NCI-H2196 treated with DMSO at 0.1 percent for 48 hours (cell line): ENCODE data around the gene SNX27.
"Not testable (repeated sequence)": the region's sequence is repeated elsewhere in the genome, so short reads cannot be mapped to it uniquely, and the experiment has no call there.

ENCODE experiments used
- DNase-seq: peaks from one replicate; lab custom pipeline; 2025; ENCODE audit not compliant: unreplicated experiment; lab: John Stamatoyannopoulos, UW

Gene SNX27

DNA sequence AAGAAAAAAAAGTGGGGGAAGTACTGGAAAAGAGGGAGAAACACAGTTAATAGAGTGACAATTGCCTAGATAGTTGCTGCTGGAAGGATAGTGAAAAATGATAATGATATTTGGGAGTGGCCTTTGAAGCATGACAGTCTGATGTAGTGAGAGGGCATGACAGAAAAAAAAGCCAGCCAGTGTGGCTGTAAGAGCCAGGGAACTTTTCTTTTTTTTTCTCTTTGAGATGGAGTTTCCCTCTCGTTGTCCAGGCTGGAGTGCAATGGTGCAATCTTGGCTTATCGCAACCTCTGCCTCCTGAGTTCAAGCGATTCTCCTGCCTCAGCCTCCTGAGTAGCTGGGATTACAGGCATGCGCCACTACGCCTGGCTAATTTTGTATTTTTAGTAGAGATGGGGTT lies 9.3 kb upstream of the SNX27 start:
- not testable (repeated sequence) for DNase-seq

DNA sequence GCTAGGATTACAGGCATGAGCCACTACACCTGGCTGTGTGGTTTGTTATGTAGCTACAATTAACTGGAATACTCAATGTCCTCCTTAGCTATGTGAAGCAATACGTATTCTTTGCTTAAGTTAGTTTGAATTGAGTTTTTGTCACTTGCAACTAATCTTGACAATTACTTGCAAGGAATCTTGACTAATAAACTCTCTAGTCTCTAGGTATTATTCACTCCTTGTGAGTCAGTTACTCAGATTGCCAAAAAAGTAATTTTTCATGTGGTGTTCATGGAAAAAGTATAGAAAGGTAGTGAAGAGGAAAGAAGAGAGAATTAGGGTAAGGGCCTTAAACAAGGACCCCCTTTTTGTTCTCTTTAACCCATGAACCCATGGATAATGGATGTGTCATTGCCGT lies 7.6 kb upstream of the SNX27 start:
- no peak for DNase-seq

DNA sequence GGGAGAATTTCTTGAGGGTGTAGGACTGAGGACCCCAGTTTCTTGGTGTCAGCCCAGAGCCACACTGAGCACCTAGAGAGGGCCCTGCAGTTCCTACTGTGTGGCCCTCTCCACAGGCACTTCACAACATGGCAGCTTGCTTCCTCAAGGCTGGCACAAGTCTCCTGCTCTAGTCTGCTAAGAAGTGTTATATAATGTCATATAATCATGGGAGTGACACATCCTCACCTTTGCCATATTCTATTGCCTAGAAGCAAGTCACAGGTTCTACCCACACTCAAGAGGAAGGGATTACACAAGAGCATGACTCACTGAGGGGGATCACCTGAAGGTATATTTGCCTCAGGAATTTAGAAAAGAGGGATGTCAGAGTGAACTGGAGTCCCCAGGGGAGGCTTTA lies 5.5 kb upstream of the SNX27 start:
- no peak for DNase-seq

DNA sequence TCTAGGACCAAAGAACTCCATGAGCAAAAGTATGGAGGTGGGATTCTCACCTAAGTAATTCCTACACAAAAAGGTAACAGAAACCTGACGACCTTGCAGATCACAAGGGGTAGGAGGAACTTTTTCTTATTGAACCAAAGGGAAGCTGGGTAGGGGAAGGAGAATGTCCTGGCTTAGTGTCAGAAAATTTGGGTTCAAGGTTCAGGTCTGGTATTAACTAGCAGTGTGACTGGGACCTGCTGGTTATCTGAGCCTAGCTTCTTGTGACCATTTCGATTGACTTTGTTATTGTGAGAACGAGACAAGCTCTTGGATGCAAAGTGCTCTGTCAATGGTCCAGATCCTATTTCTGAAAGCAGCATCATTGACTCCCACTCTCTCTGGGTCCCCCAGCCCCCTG lies 5.0 kb upstream of the SNX27 start:
- no peak for DNase-seq

DNA sequence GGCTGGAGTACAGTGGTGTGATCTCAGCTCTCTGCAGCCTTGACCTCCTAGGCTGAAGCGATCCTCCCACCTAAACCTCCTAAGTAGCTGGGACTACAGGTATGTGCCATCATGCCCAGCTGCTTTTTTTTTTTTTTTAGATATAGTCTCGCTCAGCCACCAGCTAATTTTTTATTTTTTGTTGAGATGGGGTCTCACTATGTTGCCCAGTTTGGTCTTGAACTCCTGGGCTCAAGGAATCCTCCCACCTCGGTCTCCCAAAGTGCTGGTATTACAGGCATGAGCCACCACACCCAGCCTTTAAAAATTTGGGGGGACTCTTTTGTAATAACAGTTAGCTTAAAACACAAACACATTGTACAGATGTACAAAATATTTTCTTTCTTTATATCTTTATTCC lies 1.7 kb upstream of the SNX27 start:
- DNase-seq = no peak

DNA sequence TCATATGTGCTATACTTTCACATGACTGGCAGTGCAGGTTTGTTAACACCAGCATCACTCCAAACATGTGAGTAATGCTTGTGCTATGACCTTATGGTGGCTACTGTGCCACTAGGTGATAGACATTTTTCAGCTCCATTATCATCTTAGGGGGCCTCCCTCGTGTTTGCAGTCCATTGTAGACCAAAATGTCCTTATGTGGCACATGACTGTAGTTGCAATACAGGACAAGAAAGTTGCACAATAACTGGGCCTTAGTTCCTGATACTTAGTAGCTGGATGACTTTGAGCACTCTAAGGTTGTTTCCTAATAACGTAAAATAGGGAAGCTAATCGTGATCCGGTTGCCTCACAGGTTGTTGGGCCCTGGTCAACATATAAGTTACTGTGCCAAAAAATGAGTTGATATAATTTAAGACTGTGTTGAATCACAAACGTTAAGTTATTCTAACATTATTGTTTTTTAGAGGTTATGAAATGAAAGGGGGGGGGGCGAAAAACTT lies 511 bp upstream of the SNX27 start:
- no peak for DNase-seq

DNA sequence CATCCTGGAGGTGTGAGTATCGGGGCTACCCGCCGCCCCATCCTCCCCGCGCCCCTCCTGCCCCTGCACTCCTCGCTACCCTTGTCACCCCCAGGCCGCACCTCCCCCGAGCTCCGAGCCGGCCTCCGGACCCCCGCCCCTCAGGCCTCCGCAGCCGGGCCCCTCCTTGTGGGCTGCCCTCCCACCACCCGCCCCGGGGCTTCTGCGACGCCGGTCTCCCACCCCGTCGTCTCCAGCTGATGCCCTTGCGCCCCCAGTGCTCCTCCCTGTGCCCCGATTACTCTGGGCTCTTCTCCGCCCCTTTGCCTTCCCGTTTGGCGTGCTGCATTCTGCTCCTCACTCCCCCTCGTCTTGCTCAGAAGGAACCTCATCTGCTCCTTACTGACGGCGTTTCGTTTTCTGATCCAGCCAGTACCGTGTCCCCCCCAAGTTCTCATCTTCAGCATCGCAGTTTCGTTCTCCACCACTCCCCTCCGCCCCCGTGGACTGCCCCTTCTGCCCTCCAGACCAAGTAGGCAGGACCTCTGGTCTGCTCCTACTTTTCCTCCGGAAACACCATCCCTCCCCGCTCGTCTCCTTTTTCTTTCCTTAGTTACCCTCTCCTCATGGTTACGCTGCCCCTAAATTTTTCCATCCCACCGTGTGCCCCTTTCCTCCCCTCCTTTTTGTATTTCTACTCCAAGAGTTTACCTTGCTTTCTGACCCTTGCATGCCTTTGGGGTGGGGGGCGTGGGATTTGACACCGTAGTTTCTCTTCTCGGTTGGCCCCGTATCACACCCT lies 841 bp downstream of the SNX27 start:
- no peak for DNase-seq

DNA sequence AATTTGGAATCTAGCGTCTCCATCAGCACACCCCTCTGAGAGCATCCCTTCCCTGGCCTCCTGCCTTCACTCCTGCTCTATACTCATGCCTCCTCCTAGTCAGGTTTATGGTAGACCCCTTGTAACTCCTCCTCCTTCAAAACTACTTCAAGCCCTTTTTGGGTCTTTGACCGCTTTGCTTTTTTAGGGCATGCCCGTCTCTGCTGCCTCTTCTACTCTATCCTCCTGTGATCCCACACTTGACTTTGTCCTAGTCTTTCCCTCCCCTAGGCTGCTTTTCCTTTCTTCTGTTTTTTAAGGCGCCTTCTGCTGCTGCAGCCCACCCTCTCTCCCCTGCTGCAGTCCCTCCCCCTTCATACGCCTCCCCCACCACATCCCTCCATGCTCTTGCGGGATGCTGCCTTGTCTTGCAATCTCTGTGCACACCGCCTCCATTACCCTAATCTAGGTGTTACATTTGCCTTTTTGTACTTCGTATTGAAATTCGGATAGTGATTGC lies 1.5 kb downstream of the SNX27 start:
- DNase-seq = no peak

DNA sequence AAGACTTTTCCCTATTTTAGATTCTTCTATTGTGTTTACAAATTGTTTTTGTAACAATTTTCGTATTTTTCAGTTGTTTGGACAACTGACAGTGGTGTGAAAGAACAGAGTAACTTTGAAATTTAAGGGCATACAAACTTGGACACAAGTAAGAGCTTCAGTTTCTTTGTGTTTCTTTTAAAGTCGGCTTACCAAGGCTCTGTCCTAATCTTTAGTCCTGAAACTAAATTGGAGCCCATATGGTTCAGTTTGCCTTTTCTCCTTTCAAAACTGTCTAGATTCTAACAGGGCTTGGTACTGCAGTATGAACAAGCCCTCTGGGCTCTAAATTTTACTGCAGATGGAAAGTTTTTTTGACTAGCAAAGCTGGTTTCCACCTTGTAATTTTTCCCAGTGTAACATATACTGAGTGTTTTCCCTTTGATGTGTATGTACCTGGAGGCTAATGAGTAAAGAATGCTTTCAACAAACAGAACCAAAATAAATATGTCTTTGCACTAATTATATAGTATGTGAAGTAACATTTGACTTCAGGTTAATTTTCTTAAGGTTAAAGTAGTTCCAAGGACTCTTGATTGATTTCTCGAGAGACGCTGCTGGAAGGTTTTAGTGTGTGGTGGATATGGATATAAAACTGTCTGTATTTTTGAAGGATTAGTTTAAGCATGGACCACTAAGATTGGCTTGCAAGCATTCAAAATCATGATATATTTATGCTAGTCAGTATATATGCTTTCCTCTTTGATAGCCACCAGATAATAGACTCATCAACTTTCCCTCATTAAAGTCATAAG lies 4.1 kb downstream of the SNX27 start:
- no peak for DNase-seq

DNA sequence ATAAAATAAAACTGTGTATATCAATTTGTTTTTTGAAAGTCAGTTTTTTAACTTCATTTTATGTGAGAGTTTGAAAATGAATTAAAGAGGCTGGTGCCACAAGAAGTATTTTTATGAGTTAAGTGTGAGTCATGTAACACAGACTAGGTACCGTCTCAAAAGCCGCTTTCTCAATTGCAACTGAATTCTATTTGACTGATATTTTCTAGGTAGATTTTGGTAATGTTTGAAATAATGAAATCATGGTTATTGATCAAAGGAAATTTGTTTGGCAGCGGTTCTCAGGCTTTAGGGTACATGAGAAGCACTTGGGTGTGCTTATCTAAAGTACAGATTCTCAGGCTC lies 4.6 kb downstream of the SNX27 start:
- DNase-seq = no peak

DNA sequence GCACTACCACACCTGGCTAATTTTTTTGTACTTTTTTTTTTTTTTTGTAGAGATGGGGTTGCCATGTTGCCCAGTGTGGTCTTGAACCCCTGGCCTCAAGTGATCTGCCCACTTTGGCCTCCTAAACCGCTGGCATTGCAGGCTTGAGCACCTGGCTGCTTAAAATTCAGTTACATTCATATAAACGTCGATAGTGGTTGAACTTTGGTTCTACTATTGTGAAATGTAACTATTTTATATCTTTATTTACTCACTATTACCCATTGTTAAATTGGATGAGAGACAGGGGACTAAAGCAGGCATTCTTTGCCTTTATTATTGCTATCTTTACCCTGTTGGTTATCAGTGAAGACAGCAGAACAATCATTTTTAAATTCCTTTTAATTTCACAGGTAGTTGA lies 6.2 kb downstream of the SNX27 start:
- no peak for DNase-seq

DNA sequence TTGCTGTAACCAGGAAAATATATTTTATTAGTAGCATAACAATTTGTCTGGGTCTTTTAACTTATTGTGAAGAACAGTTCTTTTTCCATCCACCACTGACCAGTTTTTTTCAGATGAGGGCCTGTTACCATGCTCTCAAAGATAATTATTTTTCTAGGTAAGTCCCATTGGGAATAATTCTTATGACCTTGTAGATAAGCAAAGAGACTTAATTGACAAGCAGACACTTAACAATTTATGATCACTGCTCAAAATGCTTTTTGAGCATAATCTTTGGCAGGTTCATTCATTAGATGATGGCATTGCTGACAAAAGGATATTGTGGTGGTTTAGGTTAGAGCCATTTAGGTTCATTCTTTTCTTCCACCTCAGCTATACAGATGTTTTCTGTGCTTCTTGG lies 6.6 kb downstream of the SNX27 start:
- DNase-seq = no peak

DNA sequence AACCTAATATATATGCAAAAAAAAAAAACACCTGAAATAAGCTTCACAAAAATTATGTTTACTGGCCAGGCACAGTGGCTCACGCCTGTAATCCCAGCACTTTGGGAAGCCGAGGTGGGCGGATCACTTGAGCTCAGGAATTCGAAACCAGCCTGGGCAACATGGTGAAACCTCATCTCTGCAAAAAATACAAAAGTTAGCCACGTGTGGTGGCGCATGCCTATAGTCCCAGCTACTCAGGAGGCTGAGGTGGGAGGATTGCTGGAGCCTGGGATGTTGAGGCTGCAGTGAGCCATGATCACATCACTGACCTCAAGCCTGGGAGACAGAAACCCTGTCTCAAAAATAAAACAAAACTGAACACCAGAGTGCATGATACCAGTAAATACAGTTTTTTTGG lies 7.1 kb downstream of the SNX27 start:
- DNase-seq = not testable (repeated sequence)

DNA sequence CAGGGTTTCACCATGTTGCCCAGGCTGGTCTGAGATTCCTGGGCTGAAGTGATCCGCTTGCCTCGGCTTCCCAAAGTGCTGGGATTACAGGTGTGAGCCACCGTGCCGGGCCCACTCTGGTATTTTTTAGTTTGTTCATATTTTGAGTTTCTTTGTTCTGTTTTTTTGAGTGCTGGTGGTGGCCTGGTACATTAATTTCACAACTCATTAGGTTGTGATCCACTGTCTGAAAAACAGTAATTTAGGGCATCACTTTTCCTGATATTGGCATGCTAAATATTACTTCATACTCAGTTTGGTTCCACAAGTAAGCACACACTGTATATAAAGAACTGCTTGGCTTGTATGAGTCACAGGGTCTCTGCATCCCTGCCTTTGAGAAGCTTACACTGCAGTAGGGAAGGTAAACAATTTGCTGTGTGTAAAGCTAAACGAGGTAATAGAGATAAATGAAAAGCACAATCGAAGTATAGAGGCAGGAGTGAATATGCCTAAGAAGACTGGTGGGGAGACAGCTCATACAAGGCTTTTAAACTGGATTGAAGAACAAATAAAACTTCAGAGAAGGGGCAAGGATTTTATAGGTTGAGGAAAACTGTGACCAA lies 7.7 kb downstream of the SNX27 start:
- no peak for DNase-seq

DNA sequence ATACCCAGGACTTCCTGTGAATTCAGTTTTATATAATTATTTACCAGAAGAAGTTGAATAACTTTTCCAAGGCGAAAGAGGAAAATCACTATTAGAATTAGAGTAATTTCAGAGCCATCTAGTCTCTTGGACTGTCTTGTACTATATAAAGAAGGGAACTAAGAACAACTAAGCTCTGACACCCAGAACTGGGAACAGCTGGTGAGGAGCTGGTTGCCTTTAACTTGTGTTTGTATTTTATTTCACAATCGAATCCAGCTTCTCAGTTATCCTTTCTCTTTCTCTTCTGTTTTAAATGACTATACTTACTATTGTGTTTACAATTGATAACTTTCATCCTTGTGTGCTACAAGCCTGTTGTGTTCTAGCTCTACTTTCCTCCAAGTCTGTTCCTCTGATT lies 8.4 kb downstream of the SNX27 start:
- DNase-seq = no peak

DNA sequence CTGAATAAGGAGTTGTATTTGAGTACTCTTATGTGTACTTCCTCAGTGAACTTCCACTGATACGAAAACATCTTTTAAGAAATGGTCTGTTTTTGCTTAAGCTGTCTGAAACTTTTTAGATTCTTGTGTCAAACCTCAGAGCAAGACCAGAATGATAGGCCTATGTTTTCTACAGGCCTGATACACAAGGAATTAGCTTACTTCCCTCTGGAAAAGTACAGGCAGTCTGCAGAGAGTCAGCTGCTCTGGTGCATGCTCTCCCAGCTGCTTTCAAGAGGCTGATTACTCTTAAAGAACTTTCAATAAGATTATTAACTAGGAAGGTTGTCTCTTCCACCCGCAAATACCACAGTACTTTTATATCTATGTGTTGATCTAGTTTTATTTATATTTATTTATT lies 9.5 kb downstream of the SNX27 start:
- no peak for DNase-seq

DNA sequence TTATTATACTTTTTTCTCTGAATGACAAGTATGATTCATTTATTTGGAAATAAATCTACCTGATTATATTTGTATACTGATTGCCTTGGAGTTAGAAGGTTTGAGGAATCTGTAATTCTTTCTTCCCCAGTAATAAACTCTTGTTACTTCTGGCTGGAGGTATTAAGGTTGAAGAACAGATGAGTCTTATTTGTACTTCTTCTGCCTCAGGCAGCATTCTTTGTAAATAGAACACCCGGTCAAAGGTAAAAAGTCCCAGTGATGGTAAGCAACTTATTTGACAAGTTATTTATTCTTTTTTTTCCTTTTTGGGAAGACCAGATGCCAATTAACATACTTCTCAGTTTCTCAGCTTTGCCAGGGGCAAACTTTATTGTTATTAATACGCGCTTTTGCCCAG lies 12.9 kb downstream of the SNX27 start:
- no peak for DNase-seq

DNA sequence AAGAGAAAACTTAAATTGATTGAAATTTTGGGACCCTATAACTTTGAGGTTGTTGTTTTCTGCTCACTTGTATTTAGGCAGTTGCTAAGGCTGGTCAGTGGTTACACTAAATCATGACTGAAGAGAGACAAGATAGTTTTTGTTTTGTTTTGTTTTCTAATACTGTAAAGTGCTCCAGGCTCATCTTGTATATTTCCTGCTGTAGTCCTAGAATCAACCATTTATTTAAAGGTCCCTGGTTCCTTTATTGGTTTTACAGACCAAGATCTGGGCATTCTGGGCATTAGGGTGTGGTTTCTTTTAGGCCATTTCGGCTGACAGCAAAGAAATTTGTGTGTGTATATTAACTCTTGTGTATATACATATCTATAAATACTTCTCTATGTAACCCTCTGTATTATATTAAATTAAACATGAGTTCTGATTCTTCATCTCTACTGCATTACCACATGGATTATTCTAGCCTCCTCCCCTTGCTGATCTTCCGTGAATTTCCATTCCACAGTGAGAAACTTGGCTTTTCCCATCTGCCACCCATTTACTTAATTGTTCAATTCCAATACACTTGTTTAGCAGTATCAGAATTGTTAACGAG lies 15.0 kb downstream of the SNX27 start:
- DNase-seq = no peak

DNA sequence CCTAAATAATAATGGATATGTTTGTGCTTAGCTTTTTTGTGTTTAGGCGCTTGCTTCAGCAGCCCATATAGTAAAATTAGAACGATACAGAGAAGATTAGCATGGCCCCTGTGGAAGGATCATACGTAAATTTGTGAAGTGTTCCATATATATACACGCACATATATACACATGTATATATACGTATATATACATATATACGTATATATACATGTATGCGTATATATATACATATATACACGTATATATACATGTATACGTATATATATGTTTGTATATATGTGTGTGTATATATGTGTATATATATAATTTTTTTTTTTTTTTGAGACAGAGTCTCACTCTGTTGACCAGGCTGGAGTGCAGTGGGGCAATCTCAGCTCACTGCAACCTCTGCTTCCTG lies 17.4 kb downstream of the SNX27 start:
- no peak for DNase-seq

DNA sequence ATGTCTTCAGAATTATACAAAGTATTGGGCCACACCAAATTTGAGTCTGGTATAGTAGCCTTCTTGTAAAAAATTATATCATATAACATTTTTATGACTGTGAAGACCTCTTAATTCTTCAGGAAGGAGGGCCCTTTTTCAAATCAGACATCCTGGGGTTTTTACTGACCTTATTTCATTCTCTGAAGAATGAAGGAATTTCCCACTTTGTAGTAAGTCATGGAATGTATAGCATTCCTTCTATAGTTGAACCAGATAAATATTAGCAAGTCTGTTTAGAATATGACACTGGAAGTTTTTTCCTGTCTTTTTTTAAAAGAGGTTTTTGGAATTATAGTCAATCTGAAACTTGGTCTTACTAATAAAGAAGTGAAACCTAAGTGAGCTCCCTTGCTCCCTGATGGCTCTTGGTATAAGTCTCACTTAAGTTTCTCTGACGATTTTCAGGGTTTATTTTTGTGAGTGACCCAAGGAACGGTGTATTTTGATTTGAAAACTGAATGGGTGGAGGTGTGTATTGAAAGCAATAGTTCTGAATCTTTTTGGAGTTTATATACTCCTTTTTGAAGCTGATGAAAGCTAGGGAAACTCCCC lies 23.7 kb downstream of the SNX27 start:
- DNase-seq = no peak

DNA sequence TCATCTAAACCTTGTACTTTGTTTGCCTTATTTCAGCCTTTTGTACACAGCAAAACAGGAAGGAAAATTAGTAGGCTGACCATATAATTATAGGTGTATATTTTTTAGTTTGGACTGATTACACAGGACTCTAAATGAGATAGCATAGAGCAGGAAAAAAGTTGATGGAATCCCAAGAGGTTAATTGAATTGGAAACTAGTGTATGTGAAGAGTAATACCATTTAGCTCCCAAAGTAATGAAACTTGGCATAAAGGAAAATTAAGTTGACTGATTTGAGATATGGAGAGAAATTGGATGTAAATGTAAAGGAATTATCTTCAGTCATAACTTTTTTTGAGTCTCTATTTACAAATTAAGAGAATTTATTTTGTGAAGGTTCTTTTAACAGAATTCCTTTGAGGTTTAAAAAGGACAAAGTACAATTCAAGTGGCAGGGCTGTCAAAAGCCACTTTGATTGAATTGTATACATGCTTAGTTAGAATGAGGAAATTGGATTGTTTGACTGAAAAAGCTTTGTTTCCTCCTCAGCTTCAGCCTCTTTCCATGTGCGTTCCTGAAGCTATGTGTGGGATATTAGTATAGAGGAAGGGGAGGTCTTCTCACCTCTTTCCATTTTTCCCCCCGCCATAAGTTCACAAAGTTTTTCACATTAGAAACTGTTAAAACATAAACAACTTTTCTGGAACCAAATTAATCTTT lies 26.4 kb downstream of the SNX27 start:
- DNase-seq = no peak
